Measurements from ENCODE around the gene CTSA.
"Not testable (repeated sequence)": the region's sequence is repeated elsewhere in the genome, so short reads cannot be mapped to it uniquely, and the experiment has no call there.

Gene CTSA

DNA sequence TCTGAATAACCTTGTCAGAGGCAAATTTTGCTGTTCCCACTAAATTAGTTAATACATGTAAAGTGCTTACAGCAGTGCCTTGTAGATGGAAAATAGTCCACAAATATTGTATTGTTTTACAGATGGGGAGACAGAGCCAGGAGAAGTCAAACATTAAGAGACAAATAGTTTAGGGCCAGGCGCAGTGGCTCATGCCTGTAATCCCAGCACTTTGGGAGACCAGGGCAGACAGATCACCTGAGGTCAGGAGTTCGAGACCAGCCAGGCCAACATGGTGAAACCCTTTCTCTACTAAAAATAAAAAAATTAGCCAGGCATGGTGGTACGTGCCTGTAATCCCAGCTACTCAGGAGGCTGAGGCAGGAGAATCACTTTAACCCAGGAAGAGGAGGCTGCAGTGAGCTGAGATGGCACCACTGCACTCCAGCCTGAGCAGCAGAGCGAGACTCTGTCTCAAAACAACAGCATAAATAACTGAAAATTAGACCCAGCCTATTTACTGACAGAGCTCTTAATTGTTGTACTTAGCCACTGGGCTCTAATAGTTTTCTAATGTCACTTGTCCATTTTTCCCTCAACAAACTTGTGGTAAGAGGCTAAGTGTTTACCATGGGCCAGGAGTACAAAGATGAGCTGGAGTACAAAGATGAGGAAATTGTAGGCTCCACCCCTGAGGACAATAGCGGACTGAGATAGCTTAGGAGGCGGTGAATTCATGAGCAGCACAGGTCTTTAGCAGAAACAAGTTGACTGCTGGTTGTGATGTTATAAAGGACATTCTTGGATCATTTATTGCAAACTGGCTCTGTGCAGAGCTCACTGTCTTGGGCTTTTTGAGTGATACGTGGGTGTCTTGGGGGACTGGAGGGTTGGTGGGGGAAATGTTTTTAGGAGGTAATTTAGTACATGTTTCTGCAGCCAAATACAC, 27.3 kb upstream of the CTSA start:
- Histone ChIP-seq H3K27ac (no peak overlapping the region), H3K4me3 (no peak overlapping the region)

DNA sequence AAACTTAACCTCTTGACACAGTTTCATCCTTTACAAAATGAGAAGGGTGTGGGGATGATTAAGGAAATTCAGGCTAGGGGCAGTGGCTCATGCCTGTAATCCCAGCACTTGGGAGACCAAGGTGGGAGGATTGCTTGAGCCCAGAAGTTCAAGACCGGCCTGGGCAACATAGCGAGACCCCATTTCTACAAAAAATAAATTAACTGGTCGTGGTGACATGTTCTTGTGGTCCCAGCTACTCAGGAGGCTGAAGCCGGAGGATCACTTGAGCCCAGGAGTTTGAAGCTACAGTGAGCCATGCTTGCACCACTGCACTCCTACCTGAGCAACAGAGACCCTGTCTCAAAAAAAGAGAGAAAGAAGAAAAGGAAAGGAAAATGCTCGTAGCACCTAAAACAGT, 24.7 kb upstream of the CTSA start:
- H3K27ac ChIP-seq, result no peak overlapping the region

DNA sequence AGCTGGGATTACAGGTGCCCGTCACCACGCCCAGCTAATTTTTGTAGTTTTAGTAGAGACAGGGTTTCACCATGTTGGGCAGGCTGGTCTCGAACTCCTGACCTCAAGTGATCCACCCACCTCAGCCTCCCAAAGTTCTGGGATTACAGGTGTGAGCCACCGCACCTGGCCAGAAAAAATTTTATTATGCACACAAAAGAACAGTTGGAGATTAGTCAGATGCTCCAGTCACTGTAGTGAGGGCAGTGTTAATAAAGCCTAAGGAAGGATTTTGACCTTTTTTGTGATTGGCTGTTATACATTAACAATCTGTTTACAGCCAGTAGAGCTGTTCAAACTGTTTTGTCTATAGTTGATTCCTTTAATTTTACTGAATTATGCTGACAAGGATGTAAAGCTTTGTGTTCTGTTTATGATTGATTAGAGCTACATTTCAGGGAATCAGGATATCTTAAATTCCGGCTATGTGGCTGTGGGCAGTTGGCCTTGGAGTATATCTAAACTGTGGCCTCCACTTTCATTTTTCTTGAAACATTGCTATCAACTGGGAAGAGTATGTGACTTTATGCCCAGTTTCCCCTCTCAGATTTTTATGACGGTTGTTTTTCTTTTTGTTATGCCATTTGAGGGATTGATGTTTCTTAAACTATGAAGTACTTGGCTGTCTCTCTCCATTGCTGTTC, 23.9 kb upstream of the CTSA start:
- peak overlapping the region in 5 of 21 experiments; percentile 8 to 58 (median 34) for H3K27ac ChIP-seq
- no peak overlapping the region for H3K4me3 ChIP-seq

More for the DNA sequence above, 24.7 kb upstream of the CTSA start:
- H3K4me3 ChIP-seq, result no peak overlapping the region

DNA sequence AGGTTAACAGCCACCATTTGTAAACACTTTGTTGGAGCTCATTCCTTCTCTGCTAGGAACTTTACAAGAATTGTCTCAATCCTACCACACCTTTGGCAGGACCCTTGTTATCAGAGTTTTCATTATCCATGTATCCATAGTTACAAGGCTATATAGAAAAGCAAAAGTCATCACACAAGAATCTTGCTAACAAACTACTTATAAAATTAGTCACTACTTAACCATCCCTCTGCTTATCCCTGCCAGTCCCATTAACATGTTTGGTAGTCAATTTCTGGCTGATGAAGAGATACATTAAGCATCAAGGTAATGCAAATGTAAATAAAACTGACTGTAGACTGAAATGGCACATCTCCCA, 23.3 kb upstream of the CTSA start:
- peak overlapping the region in 4 of 21 experiments; percentile 8 to 44 (median 25) for H3K27ac ChIP-seq
- no peak overlapping the region for H3K4me3 ChIP-seq

DNA sequence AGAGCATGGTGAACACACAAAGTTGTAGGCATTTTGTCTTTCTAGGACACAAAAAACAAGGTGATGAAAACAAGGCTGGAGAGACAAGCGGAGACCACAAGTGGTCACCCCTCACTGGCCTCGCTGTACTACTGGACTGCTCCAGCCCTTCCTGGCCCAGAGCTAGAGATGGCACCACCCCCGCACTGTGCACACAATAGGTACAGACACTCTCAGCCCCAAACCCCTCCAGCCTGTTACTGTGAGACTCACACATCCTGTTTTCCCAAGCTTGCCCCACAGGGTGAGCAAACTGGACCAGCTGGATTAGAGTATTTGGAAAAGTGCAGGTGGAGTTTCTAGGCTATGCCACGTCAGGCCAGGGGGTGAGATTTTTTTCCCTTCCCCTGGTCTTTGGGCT, 18.5 kb upstream of the CTSA start:
- no peak overlapping the region for H3K4me3 ChIP-seq
- peak overlapping the region in 4 of 21 experiments; percentile 21 to 68 (median 45) for H3K27ac ChIP-seq

DNA sequence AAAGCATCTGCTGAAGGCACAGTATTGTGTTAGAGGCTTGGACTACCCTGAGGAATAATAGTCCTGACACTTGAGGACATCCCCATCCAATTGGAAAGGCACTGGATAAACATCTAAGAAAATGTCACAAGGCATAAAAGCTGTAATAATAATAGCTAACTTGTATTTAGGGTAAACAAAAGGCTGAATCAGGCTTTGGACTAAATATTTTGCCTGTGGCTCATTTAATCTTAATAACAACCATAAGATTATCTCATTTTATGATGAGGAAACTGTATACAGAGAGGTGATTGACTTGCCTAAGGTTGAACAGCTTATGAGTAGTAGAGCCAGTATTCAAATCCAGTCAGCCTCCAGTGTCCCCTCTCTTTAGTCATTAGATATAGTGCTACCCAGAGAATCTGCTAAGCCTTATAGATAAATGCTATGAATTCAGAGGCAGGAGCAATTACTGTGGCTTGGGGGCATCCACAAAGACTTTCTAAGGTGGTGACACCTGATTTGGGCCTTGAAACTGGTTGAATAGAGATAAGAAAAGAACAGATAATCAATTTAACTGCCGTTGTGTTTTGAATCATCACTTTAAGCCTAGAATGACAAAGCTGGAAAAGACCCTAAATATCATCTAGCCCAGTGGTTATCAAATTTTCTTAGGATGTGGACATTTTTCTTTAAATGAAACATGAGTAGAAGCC, 17.6 kb upstream of the CTSA start:
- Histone ChIP-seq H3K27ac (peak overlapping the region in 2 of 21 experiments; percentile 10 to 53), H3K4me3 (no peak overlapping the region)

DNA sequence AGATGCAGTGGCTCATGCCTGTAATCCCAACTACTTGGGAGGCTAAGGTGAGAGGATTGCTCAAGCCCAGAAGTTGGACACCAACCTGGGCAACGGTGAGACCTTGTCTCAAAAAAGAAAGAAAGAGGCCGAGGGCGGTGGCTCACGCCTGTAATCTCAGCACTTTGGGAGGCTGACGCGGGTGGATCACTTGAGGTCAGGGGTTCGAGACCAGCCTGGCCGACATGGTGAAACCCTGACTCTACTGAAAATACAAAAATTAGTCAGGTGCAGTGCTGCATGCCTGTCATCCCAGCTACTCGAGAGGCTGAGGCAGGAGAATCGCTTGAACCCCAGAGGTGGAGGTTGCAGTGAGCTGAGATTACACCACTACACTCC, 17.0 kb upstream of the CTSA start:
- not testable (repeated sequence) for H3K27ac ChIP-seq, H3K4me3 ChIP-seq

DNA sequence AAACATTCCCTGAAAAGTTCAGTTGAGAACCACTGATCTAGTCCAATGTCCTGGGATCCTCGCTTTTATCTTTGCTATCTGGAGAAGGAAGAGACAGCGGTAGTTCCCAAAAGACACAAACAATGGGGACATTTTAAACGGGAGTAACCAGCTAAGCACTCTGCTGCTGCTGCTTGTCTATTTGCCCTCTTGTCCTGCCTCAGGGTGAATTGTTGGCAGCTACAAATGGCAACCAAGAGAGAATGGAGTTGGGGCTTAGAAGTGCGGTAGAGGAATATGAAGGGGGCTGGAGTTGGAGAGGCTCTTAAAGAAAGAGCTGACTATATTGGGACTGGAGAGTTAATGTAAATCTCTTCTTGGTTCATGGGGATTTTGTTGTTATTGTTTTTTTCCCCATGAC, 16.6 kb upstream of the CTSA start:
- no peak overlapping the region for H3K4me3 ChIP-seq
- H3K27ac ChIP-seq, result no peak overlapping the region

DNA sequence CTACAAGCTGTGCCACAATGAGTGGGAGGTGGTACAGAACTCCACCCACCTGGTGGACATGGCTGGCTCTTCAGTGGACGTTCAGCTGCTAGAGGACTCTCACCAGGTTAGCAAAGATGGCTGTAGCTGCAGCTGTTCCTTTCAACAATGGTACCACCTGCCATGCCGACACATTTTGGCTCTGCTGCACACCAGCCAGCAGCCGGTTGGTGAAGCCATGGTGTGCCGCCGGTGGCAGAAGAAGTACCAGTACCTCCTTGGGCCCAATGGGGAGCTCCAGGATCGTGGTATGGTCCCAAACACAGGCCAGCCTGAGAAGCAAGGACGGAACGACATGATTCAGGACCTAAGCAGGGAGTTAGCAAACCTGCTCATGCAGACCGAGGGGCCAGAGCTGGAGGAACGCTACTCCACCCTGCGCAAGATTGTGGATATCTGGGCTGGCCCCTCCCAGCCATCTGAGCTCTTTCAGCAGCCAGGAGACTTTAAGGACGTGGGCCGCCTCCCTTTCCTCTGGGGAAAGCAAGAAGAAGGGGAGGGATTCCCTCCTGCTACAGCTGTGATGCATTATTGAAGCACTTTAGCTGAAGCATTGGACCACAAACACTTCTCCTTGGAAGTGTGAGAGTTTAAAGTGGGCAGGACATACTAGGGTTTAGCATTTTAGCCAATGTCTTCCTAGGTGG, 12.9 kb upstream of the CTSA start:
- H3K27ac ChIP-seq, result peak overlapping the region in 1 of 21 experiments; percentile 38

DNA sequence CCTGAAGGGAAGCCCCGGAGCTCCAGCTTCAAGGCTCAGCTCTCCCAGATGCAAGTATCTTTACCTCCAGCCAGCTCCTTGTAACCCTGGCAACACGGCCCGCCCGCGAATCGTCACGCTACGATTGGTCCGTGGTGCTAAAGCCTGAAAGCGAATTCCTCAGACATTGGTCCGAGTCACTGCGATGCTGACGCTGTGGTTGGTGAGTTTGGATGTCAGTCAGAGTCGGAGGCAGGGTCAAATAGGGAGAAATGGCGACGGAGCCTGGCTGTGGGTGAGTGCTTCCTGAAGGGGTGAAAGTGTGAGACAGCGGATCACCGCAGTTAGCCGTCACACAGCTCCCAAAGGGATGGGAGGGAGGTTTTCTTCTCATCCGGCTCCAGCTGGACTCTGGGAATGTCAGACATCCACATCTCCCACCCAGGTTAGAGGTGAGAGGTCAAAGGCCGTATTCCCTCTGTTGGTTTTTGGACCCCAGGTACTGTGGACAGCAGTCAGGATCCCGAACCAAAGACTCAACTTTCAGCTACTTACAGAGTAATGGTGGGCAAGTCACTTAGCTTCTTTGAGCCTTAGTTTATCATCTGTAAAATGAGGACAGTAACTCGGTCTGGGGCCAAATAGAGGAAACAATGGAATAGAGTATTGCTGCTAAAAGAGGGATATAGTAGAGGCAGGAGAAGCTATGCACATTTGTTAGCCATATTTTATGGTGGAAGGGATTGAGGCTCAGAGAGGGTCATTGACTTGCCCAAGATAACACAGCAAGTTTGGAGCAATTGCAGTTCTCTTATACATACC, 9.9 kb upstream of the CTSA start, which contains the start of gene ZSWIM1:
Gene ZSWIM1, plus strand, starts transcription at position 240 of the 801 bp plus-strand sequence. CDS start 1,366 bp downstream, outside the sequence.
- peak within 1 kb of the TSS in 20 of 21 experiments; percentile 50 to 95 (median 84) for H3K27ac ChIP-seq

More for the DNA sequence above, 12.9 kb upstream of the CTSA start:
- H3K4me3 ChIP-seq, result no peak overlapping the region

DNA sequence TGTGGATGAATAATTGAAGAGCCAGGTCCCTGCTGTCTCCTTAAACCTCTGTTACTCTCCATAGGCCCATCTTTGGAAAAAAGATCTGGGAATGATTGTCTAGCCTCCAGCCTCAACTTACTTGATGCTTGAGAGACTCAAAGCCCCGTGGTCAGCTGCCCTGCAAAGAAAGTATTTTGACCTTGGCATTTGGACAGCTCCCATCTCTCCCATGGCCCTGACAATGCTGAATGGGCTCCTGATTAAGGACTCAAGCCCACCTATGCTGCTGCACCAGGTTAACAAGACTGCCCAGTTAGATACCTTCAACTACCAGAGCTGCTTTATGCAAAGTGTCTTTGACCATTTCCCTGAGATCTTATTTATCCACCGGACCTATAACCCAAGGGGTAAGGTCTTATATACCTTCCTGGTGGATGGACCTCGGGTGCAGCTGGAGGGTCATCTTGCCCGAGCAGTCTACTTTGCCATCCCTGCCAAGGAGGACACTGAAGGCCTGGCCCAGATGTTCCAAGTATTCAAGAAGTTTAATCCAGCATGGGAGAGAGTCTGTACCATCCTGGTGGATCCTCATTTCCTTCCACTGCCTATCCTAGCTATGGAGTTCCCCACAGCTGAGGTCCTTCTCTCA, 8.6 kb upstream of the CTSA start:
- Histone ChIP-seq H3K4me3 (no peak overlapping the region), H3K27ac (no peak overlapping the region)

More for the DNA sequence above, 9.9 kb upstream of the CTSA start, which contains the start of gene ZSWIM1:
- peak within 1 kb of the TSS; percentile 34 to 71 (median 57) for H3K4me3 ChIP-seq

DNA sequence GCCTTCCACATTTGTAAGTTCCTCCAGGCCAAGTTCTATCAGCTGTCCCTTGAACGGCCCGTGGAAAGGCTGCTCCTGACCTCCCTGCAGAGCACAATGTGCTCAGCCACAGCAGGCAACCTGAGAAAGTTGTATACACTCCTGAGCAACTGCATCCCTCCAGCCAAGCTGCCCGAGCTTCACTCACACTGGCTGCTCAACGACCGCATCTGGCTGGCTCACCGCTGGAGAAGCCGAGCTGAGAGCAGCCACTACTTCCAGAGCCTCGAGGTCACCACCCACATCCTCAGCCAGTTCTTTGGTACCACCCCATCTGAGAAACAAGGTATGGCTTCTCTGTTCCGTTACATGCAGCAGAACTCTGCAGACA, 8.1 kb upstream of the CTSA start:
- no peak overlapping the region for H3K27ac ChIP-seq
- H3K4me3 ChIP-seq, result no peak overlapping the region

DNA sequence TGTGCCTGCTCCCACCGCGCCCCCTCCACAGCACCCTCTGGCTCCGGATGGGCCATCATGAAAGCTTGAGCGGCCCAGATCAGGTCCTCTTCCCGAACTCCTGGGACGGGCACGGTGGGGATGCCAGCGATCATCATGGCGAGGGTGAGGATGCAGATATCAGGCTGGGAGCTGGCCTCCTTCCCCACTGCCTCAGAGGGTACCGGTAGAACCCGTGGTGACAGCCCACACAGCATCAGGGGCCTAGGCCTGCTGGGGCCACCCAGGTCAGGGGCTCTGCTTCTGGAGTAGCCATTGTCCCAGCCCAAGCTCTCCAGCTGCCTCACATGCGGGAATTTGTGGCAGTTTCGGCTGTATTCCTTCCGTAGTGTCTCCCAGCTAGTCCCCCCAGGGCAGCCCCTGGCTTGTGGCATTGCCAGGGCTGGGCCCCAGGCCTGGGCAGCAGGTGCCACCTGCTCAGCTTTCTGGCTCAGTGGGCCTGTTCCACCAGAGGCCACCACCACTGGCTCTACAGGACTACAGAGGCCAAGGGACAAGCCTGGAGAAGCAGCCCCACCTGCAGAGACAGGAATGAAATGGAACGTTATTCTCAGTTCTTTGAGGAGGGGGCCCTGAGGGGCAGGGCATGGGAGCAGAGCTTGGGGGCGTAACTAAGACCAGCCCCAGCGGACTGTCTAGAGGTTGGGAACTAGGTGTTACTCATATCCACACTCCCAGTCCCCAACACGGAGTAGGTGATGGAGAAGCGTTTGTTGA, 4.4 kb upstream of the CTSA start:
- no peak overlapping the region for H3K27ac ChIP-seq

DNA sequence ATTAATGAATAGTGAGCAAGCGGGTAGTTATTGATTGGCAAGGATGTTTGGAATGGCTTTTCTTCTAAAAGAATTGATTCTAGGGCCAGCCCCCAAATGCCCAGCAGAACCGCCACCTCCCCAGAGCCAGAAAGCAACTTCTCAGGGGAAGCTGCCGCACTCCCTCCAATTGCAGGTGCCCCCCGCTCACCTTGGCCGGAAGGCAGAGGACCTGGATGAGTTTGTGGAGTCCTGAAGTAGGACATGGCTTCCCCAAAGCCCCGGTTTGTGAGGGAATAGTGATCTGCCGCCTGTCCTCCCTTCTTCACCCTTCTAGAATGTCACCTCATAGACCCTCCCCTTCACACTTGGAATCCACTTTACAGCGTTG, 3.8 kb upstream of the CTSA start, which contains the start of gene SPATA25:
Gene SPATA25, minus strand, starts transcription at position 277 of the 370 bp plus-strand sequence. Its CDS starts 32 bp downstream, at position 245.
- Histone ChIP-seq H3K27ac (no peak within 1 kb of the TSS), H3K4me3 (no peak within 1 kb of the TSS)

More for the DNA sequence above, 4.4 kb upstream of the CTSA start:
- H3K4me3 ChIP-seq, result no peak overlapping the region

DNA sequence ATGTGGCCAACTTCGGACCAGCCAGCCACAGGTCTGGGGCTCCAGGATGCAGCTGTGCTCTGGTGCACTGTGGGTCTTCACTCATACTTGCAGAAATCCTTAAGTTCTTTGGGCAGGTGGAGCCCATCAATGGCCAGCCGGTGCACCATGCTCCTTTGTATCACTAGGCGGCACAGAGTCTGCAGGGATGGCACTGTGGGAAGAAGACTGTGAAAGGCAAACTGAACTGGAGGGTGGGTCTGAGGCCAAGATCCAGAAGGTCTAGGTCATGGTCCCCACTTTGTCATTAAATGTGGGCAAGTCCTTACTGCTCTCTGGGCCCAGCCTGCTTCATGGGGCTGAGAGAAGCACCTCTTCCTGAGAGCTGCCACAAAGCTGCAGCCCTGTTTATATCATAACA, 2.5 kb upstream of the CTSA start:
- H3K4me3 ChIP-seq, result no peak overlapping the region
- H3K27ac ChIP-seq, result no peak overlapping the region

DNA sequence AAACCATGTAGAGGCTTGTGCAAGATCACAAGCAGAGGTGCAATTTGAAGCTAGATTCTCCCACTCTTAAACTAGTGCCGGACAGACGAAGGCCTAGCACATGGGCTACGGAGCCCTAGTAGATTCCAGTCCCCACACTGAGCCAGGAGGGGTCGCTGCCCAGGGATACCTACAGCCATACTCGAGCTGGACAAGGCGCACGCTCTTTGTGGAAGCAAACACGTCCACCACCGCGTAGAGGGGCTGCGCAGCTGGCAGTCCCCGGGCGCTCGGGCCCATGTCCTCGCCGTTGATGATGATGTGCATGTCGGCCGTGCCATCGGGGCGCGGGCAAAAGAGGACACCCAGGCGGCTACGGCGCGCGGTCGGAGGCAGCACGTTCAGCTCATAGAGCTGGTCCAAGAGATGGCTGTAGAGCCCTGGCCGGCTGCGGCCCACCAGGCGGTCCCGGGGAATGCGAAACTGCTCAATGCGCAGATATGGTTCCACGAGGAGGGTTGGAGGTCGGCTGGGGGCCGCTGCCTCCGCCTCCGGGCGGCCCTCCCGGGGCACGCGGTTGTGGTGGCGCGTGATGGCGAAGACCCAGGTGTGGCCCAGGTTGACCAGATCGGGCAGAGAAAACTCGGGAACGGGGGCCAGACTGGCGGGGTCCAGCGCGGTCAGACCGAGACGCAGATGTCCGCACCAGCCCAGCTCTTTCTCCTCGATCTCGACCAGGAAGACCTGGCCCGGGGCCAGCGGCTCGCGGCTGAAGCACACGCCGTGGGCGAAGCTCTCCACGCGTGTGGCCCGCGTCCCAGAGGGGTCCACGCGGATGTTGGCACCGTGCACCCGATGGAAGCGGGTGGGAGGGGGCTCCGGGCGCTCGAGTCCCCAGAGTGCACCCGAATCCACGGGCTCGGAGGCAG, 804 bp upstream of the CTSA start:
- Histone ChIP-seq H3K4me3 (peak overlapping the region; percentile 53 to 93 (median 78)), H3K27ac (peak overlapping the region; percentile 36 to 92 (median 78))

Measured in skin epidermis (tissue), 12 donors.